PC-9 (cell line): ENCODE data around the gene MACC1.

Experiments
- CTCF ChIP-seq: fragments of 200-600 bp; sonication (generic); conservative IDR thresholded peaks from 2 replicates; pipeline ENCODE4 v1.6.1; 2017; ENCODE audit warnings: mixed run types, antibody characterized with exemption, mild to moderate bottlenecking, moderate library complexity
- EZH2 ChIP-seq: fragments of 200-600 bp; sonication (generic); IDR thresholded peaks from 2 replicates; pipeline ENCODE4 v1.8.0; 2017; ENCODE audit warnings: antibody characterized with exemption, low read depth

GRCh38 chr7:20158684-20159083 is 58.5 kb downstream of the MACC1 start:
- TF ChIP-seq CTCF (no peak; the same call in 1 of the 2 replicates), EZH2 (no peak)
